ENCODE results near the gene TUBB. TPM values are rescaled to one million over a fixed set of nuclear protein-coding genes. Genes with fewer than 3 reads are reported as not detected.
"Not testable (repeated sequence)": the region's sequence is repeated elsewhere in the genome, so short reads cannot be mapped to it uniquely, and the experiment has no call there.

Gene TUBB
- total RNA-seq, 4 donors from 2014 or later = 151 to 351 (median 255) TPM

DNA sequence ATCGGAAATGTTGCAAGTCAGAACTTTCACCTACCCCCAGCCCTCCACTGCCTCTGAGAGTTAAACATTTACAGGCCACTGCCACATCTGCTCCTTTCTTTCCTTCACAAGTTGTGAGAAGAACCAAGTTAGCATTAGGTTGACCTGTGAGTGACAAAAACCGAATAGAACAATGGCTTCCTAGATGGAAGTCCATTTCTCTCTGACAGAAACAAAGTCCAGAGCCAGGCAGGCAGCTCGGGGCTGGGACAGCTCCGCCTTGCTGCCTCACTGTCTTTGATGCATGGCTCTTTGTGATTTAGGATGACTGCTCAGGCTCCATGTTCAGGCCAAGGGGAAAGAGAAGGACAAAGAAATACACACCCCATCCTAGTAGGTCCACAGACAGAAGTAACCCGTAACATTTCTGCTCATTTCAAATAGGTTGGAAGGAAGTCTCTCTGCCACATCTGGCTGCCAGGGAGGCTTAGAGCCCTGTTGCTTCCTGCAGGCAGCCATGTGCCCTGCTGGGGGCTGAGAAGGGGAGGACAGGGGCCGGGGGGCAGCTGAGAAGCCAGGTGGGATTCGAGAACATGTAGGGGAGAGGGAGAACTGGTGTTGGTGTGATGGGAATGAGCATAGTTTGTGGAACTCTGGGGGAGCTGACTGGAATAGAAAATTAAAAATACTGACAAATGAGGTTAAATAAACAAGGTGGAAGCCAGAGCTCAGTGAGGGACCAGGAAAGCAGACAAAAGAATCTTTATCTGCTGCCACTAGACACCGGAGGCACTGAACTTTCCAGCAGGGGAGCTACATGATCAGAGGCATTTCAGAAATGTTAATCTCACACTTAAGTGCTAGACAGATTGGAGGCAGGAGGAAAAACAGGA lies 43.7 kb downstream of the TUBB start:
- intact Hi-C loops (cut with DNase I) = no loop called here
- DNase-seq = no peak
- Histone ChIP-seq H3K27ac (peak overlapping the region; percentile 55 to 65 (median 58)), H3K27me3 (no peaks in the 10 kb centered on the region), H3K36me3 (no peaks in the 10 kb centered on the region), H3K4me3 (no peak overlapping the region), H3K4me1 (peaks cover 0 to 59% (median 22%) of the 10 kb centered on the region in 3 donors), H3K9me3 (no peaks in the 10 kb centered on the region)
- WGBS, 2 donors = 33 to 43% methylated on average over 7 to 8 of the region's 8 CpGs
- TF ChIP-seq, protein P1, sequence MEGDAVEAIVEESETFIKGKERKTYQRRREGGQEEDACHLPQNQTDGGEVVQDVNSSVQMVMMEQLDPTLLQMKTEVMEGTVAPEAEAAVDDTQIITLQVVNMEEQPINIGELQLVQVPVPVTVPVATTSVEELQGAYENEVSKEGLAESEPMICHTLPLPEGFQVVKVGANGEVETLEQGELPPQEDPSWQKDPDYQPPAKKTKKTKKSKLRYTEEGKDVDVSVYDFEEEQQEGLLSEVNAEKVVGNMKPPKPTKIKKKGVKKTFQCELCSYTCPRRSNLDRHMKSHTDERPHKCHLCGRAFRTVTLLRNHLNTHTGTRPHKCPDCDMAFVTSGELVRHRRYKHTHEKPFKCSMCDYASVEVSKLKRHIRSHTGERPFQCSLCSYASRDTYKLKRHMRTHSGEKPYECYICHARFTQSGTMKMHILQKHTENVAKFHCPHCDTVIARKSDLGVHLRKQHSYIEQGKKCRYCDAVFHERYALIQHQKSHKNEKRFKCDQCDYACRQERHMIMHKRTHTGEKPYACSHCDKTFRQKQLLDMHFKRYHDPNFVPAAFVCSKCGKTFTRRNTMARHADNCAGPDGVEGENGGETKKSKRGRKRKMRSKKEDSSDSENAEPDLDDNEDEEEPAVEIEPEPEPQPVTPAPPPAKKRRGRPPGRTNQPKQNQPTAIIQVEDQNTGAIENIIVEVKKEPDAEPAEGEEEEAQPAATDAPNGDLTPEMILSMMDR (IDR thresholded peaks at IDR 0.05) = peak in 2 of 6 experiments; percentile 13 to 28
- TF ChIP-seq POLR2A (IDR thresholded peaks at IDR 0.05) = no peak

DNA sequence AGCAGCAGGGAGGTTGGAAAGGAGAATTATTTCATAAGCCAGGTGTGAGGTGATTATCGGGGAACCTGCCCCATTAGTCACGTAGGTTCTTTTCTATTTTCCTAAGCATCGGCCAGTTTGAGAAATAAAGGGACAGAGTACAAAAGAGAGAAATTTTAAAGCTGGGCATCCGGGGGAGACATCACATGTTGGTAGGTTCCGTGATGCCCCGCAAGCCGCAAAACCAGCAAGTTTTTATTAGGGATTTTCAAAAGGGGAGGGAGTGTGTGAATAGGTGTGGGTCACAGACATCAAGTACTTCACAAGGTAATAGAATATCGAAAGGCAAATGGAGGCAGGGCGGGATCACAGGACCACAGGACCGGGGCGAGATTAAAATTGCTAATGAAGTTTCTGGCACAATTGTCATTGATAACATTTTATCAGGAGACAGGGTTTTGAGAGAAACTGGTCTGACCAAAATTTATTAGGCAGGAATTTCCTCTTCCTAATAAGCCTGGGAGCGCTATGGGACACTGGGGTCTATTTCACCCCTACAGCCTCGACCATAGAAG lies 44.4 kb downstream of the TUBB start:
- DNase-seq; H3K9me3 ChIP-seq; H3K36me3 ChIP-seq; intact Hi-C loops (cut with DNase I); H3K4me3 ChIP-seq; H3K27me3 ChIP-seq: not testable (repeated sequence)
- H3K27ac ChIP-seq = peak overlapping the region; percentile 55 to 65 (median 58)
- 52 to 53% methylated on average over 13 of the region's 13 CpGs for WGBS, 2 donors
- H3K4me1 ChIP-seq = peaks cover 0 to 60% (median 29%) of the 10 kb centered on the region in 3 donors

DNA sequence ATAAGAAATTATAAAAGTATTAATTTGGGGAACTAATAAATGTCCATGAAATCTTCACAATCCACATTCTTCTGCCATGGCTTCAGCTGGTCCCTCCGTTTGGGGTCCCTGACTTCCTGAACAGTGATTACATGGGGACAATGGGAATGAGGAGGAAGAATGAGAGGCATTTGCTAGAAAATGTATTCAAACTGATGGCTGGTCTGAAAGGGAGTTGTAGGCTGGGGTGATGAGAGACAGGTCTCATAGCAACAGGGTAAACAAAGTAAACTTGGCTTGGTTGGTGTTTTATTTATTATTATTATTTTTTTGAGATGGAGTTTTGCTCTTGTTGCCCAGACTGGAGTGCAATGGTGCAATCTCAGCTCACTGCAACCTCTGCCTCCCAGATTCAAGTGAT lies 45.3 kb downstream of the TUBB start:
- H3K27me3 ChIP-seq; H3K4me3 ChIP-seq; H3K36me3 ChIP-seq; H3K9me3 ChIP-seq; H3K27ac ChIP-seq; intact Hi-C loops (cut with DNase I); DNase-seq: not testable (repeated sequence)
- H3K4me1 ChIP-seq = peaks cover 0 to 60% (median 35%) of the 10 kb centered on the region in 3 donors
- 53 to 61% methylated on average over 1 of the region's 1 CpG for WGBS, 2 donors

DNA sequence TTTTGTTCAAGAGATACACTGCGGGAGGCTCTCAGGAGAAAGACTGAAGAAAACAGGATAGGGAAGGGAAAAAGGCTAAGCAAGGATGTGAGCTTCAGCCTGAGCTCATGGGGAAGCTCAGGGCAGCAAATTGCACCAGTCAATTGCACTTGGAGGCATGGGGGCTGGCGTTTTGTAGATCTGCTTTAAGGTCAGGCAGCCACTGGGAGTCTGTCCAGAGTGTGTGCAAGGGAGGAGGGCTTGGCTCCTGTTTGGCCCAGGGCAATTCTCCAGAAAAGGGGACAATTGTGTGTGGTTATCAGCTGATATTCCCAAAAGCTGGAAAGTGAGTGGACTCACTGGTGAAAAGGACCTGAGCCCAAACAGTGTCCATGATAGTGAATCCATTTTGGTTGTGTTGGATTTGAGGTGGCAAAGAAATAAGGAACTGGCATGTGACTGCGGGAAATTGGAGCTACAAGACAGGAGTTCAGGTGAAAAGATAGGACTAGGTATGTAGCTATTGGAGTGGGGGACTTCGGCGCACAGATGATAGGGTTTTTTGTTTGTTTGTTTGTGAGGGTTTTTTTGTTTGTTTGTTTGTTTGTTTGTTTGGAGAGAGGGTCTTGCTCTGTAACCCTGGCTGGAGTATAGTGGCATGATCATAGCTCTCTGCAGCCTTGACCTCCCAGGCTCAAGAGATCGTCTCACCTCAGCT lies 46.5 kb downstream of the TUBB start:
- Histone ChIP-seq H3K9me3 (no peaks in the 10 kb centered on the region), H3K27ac (no peak overlapping the region), H3K27me3 (no peaks in the 10 kb centered on the region), H3K4me1 (peaks cover 0 to 49% (median 29%) of the 10 kb centered on the region in 3 donors), H3K36me3 (no peaks in the 10 kb centered on the region), H3K4me3 (no peak overlapping the region)
- DNase-seq = no peak
- WGBS, 2 donors = 86 to 89% methylated on average over 6 of the region's 6 CpGs
- intact Hi-C loops (cut with DNase I) = no loop called here
- TF ChIP-seq, protein P1 (IDR thresholded peaks at IDR 0.05) = no peak
- no peak for TF ChIP-seq POLR2A (IDR thresholded peaks at IDR 0.05)

DNA sequence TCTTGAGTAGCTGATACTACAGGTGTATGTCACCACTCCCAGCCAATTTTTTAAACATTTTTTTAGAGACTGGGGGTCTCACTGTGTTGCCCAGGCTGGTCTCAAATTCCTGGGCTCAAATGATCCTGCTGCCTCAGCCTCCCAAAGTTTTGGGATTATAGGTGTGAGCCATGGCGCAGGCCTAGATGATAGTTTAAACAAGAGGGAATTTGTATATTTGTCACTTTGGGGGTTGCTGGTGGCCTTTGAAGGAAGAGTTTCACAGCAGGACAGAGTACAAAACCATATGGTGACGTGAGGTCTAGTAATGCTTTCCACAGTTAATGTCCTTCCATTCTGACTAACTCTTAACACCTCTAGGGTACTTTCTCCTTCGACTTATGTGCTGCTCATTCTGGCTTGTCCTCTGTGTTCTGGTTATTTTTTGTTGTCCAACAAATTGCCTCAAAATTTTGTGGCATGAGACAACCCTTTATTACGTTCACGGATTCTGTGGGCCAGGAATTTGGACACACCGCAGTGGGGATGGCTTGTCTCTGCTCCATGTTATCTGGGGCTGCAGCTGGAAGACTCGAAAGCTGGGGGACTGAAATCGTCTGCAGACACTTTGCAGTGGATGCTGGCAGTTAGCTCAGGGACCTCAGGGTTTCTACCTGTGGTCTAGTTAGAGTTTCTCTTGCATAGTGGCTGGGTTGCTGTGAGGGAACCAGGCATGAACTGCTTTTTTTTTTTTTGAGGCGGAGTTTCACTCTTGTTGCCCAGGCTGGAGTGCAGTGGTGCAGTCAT lies 47.2 kb downstream of the TUBB start:
- Histone ChIP-seq H3K4me3 (no peak overlapping the region), H3K27me3 (no peaks in the 10 kb centered on the region), H3K27ac (no peak overlapping the region), H3K4me1 (peaks cover 0 to 42% (median 29%) of the 10 kb centered on the region in 3 donors), H3K36me3 (no peaks in the 10 kb centered on the region), H3K9me3 (no peaks in the 10 kb centered on the region)
- no peak for DNase-seq
- intact Hi-C loops (cut with DNase I) = no loop called here
- no peak for TF ChIP-seq POLR2A (IDR thresholded peaks at IDR 0.05)
- TF ChIP-seq, protein P1 (IDR thresholded peaks at IDR 0.05) = no peak
- 66 to 84% methylated on average over 7 to 9 of the region's 9 CpGs for WGBS, 2 donors

Data from esophagus squamous epithelium (tissue), 5 donors.